Fibroblast of pulmonary artery (primary cell): ENCODE measurements around the gene TSPAN8.

Experiments used
- DNase-seq: peaks from one replicate; pipeline ENCODE4 v3.0.0-alpha.2; 2010; ENCODE audit warnings: low read depth
- H3K4me3 ChIP-seq: replicated peaks from 2 replicates; pipeline ENCODE4 v1.5.1; 2011; ENCODE audit warnings: low read depth, mild to moderate bottlenecking, control low read depth, low read length, moderate library complexity
- CTCF ChIP-seq: IDR thresholded peaks from 2 replicates; pipeline ENCODE4 v1.5.1; 2011; ENCODE audit warnings: mild to moderate bottlenecking, control low read depth, low read length, inconsistent platforms; ENCODE audit errors: missing control alignments

The TSPAN8 gene

GRCh38 chr12:71135077-71135811 is 22.6 kb downstream of the TSPAN8 start:
- H3K4me3 ChIP-seq, result no peak overlapping the region
- DNase-seq, result no peak
- TF ChIP-seq CTCF, result no peak

DNA sequence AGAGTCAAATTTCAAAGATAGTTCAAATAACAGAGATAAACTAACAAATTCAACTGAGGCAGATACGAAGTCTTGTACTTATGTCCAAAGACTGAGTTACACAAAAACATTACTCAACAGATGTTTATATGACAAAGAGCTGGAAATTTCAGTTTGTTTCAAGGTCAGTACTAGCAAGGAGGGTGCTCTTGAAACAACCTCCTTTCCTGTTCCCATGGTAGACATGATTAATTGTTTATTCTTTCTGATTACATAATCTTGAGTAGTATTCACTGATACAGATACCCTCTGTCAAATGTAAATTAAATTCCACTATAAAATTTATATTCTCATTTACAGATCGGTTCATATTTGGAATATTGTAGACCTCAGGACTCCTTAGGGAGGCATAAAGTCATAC is 23.4 kb downstream of the TSPAN8 start:
- H3K4me3 ChIP-seq, result no peak overlapping the region
- DNase-seq, result peak; percentile 75
- TF ChIP-seq CTCF, result no peak

DNA sequence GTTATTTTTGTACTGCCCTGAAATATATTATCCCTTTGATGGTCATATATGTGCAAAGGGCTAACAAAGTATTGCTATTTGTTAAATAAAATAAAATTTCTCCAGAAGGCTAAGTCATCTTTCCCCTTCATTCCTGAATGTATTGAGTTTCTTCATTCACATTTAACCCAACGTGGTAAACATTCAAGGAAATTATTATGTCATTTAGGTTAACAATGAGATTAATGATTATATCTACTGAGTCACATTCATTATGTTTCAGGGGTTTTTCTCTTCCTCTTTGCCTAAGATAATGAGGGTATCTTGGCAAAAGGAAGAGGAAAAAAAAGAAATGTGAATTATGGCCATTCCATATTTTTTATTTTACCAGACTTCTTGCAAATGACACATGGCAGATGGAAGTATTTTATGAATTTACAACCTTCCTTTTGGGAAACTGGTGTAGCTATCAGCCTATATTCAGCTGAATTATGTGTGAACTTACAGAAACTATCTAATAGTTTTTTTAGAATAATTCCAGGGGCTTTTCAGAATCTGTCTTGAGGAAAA is 27.2 kb downstream of the TSPAN8 start:
- DNase-seq, result no peak
- H3K4me3 ChIP-seq, result no peak overlapping the region
- no peak for TF ChIP-seq CTCF

- no peak for DNase-seq
- TF ChIP-seq CTCF, result no peak
- no peak overlapping the region for H3K4me3 ChIP-seq
These were observed 28.4 kb downstream of the TSPAN8 start for GRCh38 chr12:71129364-71129763.

GRCh38 chr12:71128191-71128788 is 29.5 kb downstream of the TSPAN8 start:
- DNase-seq, result peak; percentile 37
- no peak overlapping the region for H3K4me3 ChIP-seq
- TF ChIP-seq CTCF, result no peak

DNA sequence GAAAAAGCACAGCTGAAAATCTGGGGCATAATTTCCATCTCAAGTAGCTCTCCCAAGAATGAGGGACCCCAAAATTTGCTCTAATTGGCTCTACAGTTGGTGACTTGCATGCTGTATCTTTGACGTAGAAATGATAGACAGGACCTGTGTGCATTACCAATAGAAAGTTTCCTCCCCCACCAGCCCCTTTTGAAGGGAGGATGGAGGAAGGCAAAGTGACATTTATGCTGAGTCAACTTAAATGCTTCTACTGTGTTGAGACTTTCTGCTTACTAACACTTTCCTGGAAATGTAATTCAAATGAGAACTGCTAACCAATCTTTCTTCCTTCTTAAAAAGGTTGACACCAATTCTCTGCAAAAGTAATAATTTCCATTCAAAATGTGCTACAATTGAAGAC is 31.9 kb downstream of the TSPAN8 start:
- no peak for TF ChIP-seq CTCF
- no peak for DNase-seq
- H3K4me3 ChIP-seq, result no peak overlapping the region

- no peak overlapping the region for H3K4me3 ChIP-seq
- TF ChIP-seq CTCF, result peak; percentile 14
- DNase-seq, result no peak
These were observed 32.3 kb downstream of the TSPAN8 start for GRCh38 chr12:71125515-71125914.
